T-helper 22 cell (primary cell): ENCODE results near the gene KHDRBS1.
"Not testable (repeated sequence)": the region's sequence is repeated elsewhere in the genome, so short reads cannot be mapped to it uniquely, and the experiment has no call there.

Experiments
- DNase-seq: peaks from one replicate; pipeline ENCODE4 v3.0.0-alpha.2; 2020; ENCODE audit warnings: low read depth

The KHDRBS1 gene

GRCh38 chr1:32012709-32013385 lies 821 bp upstream of the KHDRBS1 start:
- no peak for DNase-seq

- DNase-seq, result no peak
These were observed 705 bp downstream of the KHDRBS1 start for GRCh38 chr1:32014199-32014947.

- no peak for DNase-seq
These were observed 1.2 kb downstream of the KHDRBS1 start for GRCh38 chr1:32014948-32015273.

DNA sequence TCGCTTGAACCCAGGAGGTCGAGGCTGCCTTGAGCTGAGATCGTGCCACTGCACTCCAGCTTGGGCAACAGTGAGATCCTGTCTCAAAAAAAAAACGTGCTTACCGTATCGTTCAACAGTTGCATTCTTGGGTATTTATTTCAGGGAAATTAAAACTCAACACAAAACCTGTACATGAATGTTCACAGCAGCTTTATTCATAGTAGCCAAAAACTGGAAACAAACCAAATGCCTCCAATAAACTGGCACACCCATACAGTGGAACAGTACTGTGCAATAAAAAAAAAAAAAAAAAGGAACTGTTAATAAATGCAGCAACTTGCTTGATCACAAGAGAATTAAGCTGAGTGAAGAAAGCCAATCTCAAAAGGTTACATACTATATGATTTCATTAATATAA lies 6.7 kb downstream of the KHDRBS1 start:
- DNase-seq, result no peak

DNA sequence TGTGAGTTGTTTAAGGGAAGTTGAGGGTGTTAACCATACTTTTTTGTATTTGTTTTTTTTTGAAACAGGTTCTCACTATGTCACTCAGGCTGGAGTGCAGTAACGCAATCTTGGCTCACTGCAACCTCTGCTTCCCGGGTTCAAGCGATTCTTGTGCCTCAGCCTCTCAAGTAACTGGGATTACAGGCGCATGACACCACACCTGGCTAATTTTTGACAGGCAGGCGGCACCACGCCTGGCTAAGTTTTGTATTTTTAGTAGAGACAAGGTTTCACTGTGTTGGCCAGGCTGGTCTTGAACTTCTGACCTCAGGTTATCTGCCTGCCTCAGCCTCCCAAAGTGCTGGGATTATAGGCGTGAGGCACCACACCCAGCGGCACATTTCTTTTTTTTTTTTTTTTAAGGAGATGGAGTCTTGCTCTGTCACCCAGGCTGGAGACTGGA lies 7.9 kb downstream of the KHDRBS1 start:
- not testable (repeated sequence) for DNase-seq

DNA sequence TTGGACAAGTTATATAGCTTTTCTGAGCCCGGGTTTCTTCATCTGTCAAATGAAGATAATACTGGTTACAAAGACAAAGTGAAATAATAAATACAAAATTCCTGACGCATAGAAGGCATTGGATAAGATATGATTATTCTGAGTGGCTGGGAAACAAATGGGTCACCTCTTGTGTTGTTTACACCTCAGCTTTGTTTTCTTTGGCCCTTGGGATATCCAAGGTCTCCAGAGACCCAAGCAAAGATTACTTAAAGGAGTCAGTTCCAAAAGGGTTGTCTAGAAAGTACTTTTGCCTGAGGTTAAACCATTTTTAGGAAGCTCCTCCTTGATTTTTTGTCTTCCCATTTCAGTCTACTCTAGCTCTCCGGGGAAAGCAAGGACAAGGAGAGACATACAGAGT lies 9.7 kb downstream of the KHDRBS1 start:
- DNase-seq, result no peak

DNA sequence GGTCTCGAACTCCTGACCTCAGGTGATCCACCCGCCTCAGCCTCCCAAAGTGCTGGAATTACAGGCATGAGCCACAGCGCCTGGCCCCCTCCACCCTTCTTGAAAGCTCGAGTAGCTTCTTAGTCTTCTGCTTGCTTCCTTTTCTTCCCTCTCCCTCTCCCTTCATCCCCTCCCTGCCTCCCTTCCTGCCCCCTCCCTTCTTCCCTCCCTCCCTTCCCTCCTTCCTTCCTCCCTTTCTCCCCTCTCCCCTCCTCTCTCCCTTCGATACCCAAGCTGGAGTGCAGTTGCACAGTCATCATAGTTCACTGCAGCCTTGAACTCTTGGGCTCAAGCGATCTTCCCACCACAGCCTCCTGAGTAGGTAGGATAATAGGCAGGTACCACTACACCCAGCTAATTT lies 11.8 kb downstream of the KHDRBS1 start:
- DNase-seq, result no peak

- DNase-seq, result no peak
These were observed 15.1 kb downstream of the KHDRBS1 start for GRCh38 chr1:32028746-32029145.

DNA sequence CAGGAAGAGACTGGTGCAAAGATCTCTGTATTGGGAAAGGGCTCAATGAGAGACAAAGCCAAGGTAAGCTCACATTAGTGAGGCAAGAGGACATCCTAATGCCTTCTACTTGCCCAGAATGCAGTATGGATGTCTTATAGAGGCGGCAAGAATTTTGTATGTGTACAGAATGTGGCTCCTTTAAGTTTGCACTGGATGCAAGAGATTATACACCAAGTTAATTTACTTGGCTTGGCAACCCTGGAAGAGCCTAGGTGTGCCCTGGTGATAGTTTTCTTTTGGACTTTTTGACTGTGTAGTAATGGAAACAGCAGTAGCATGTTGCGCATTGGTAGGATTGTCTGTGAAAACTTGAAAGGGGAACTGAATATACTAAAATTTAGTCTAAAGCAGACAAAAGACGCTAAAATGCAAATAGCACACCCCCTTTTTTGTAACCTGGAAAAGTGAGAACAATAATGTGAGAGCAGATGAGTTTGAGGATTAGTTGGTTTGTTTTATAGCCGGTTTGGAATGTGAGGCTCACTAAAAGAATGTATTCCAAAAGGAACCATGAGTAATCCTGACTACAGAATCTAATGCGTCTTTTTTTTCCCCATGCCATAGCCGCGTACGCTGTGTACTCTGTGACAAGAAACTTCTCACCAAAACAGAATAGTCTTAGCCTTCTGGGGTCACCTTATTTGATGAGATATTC lies 18.1 kb downstream of the KHDRBS1 start:
- no peak for DNase-seq

DNA sequence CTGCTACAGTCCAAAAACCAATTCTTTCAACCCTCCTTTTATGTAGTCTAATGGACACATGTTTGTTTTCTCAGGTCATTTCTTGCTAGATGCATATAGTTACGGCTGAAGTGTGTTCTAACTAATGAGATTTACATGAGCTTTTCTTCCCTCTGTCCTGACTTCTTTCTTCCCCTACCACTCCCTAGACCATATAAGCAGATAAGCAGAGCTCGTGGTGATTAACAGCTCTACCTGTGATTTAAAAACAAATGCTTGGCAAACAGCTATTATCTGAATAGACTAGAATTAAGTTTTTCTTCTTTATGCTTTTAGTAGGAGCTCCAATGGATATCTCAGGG lies 18.6 kb downstream of the KHDRBS1 start:
- DNase-seq, result no peak

DNA sequence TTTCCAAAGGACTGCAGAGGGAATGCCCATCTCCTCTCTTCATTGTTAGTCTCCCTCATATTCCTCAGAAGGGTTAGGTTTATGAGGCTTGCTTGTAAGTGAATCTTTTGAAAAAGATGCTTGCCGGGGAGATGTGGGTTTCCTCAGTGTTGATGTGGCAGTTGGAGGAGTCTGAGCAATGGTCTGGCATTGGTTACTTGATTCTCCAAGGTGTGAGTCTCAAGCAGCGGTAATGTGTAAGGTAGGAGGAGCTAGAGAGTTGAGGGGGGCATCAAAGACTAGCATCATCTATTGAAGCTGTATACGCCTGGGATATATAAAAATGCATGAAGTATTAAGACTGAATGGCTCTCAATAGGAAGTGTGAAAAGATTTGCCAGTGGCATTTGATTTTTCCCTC lies 21.5 kb downstream of the KHDRBS1 start:
- DNase-seq, result no peak

- no peak for DNase-seq
These were observed 27.0 kb downstream of the KHDRBS1 start for GRCh38 chr1:32040711-32041110.

DNA sequence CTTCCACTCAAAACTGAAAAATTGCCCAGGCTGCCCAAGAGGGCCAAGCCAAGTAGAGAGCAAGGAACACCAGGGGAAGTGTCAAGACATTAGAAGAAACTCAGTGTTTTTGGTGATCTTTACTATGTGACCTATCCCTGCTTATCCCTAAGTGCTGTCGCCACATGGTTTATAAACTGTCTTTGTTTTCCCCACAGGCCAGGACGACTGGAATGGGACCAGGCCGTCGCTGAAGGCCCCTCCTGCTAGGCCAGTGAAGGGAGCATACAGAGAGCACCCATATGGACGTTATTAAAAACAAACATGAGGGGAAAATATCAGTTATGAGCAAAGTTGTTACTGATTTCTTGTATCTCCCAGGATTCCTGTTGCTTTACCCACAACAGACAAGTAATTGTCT lies 28.7 kb downstream of the KHDRBS1 start:
- no peak for DNase-seq

GRCh38 chr1:32044234-32044633 lies 30.6 kb downstream of the KHDRBS1 start:
- DNase-seq, result no peak

GRCh38 chr1:32045772-32046171 lies 32.1 kb downstream of the KHDRBS1 start:
- no peak for DNase-seq

- no peak for DNase-seq
These were observed 34.0 kb downstream of the KHDRBS1 start for GRCh38 chr1:32047701-32048100.

DNA sequence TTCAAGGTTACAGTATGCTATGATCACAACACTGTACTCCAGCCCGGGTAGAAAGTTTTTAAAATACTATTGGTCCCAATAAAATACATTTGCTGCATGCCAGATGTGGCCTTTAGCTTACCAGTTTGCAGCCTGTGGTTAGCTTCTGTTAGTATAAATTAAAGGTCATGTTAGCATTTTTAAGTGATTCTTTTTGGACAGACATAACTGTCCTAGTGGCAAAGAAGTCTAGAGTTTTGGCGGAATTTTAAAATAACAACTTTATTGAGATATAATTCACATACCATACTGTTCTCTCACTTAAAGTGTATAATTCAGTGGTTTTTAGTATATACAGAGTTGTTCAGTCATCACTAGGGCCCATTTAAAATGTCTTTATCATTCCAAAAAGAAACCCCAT lies 34.8 kb downstream of the KHDRBS1 start:
- DNase-seq, result no peak

GRCh38 chr1:32051706-32052105 lies 38.0 kb downstream of the KHDRBS1 start:
- no peak for DNase-seq

GRCh38 chr1:32052887-32053286 lies 39.2 kb downstream of the KHDRBS1 start:
- DNase-seq, result no peak

DNA sequence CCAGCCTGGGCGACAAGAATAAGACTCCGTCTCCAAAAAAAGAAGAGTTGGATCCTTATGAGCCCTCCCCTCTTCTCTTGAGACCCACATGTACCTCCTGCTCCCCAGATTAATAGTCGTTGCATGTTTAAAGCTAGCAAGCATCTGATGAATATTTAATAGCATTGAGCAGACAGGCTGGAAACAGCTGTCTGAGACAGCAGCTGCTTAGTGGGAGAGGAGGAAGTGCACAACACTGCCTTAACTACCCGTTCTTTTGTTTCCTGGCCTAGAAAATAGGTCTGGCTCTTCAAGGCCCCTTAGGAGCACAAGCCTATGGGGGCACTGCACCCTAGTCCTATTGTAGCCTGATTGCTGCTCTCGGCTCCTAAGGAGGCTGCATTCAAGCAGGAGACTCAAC lies 41.7 kb downstream of the KHDRBS1 start:
- no peak for DNase-seq

GRCh38 chr1:32056598-32056997 lies 42.9 kb downstream of the KHDRBS1 start:
- DNase-seq, result no peak

DNA sequence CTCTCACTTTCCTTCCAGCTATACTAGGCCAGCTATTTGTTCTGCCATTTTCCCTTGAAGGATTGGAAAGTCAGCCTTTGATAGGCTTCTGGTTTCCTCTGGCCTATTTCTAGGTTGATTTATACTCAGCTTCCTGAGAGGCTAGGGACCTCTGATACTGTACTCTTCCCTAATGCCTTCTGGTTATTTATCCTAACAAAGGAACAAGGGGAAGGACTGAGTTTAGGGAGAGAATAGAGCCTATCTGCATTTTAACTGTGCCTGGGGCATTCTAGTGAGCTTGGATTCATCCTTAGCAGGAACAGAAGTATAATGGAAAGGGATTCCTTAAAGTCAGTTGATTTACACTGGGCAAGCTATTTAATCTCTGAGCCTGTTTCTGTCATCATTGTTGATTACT lies 47.2 kb downstream of the KHDRBS1 start:
- no peak for DNase-seq

- no peak for DNase-seq
These were observed 49.2 kb downstream of the KHDRBS1 start for GRCh38 chr1:32062867-32063230.

DNA sequence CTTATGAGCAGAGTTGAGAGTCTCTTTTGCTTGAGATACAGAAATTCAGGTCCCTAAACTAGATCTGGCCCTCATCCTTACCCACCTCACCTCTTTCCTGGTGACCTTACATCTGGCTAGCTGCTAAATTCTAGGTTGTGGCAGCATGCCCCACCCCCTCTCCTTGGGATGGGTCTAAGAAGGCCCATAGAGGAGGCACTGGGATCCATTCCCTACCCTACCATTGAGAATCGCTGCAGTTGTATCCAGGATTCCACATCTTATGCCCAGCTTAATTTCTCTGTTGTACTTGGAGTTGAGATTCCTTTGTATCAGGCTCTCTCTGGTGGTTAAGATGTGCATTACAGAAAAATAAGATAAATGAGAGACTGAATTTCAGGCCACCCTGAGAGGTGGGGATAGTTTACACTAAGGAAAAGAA lies 49.6 kb downstream of the KHDRBS1 start:
- no peak for DNase-seq
